GM12878 (cell line): ENCODE results near the gene MIEF1. TPM values are rescaled to one million over a fixed set of nuclear protein-coding genes. Genes with fewer than 3 reads are reported as not detected.

Experiments used
- CHD4 ChIP-seq: fragments of 200-600 bp; sonication (generic); IDR thresholded peaks from 2 replicates; pipeline ENCODE4 v1.6.1; 2016; ENCODE audit warnings: mild to moderate bottlenecking
- HCFC1 ChIP-seq: fragments of 150-350 bp; IDR thresholded peaks from 2 replicates; pipeline ENCODE4 v1.6.1; 2014; ENCODE audit warnings: low read length
- HDGF ChIP-seq: fragments of 450-650 bp; IDR thresholded peaks from 2 replicates; pipeline ENCODE4 v1.6.1; 2016; ENCODE audit warnings: antibody characterized with exemption
- KDM1A ChIP-seq: fragments of 200-600 bp; sonication (generic); IDR thresholded peaks from 2 replicates; pipeline ENCODE4 v1.6.1; 2016; ENCODE audit warnings: borderline replicate concordance
- ZNF24 ChIP-seq: fragments of 450-650 bp; IDR thresholded peaks from 2 replicates; pipeline ENCODE4 v1.6.1; 2017; ENCODE audit warnings: antibody characterized with exemption, mild to moderate bottlenecking
- polyA plus RNA-seq, 11 experiments: library from polyadenylated mRNA; depleted of rRNA in 4 of 11; unstranded in 6 of 11; stranded (reverse) in 5 of 11; fragments of >200 nt; fragmentation: Nextera tagmentation in 4 of 11; fragmentation: Illumina TruSeq in 1 of 11; extraction: Ambion mirVana in 4 of 11; extraction: Trizol in 1 of 11; gene quantifications; 1 replicate in 1 of 11; 2 replicates in 10 of 11; pipeline versions ENCODE4 v1.2.1 to v1.2.3, GENCODE V29; 2011 to 2016; ENCODE audit warnings: inconsistent platforms in 2 of 11, missing spikeins in 2 of 11, low read depth in 1 of 11
- total RNA-seq, 4 experiments: library from RNA; depleted of rRNA in 3 of 4; stranded (reverse); fragments of >200 nt in 3 of 4; fragmentation: Illumina TruSeq in 1 of 4; extraction: Trizol in 1 of 4; gene quantifications; 2 replicates each; pipeline versions ENCODE4 v1.2.1 to v1.2.3, GENCODE V29; 2013 to 2021
- TF ChIP-seq, protein P1 (sequence below): IDR thresholded peaks from 2 replicates; pipeline ENCODE4 v1.6.1; 2012; ENCODE audit warnings: improper control_type of control experiment, low read depth, low read length; ENCODE audit not compliant: insufficient replicate concordance
- TF ChIP-seq, protein P2 (sequence below): IDR thresholded peaks from 2 replicates; pipeline ENCODE4 v1.6.1; 2011; ENCODE audit warnings: borderline replicate concordance, low read depth, mild to moderate bottlenecking, moderate library complexity, low read length; ENCODE audit not compliant: insufficient read depth, poor library complexity, severe bottlenecking

MIEF1 gene
- total and polyA plus RNA-seq, 10 of the 15 experiments (the other 5 are each of a cell fraction or from before 2014, with no cell fraction given) = 12.4 to 52.3 (median 29.3) TPM

DNA sequence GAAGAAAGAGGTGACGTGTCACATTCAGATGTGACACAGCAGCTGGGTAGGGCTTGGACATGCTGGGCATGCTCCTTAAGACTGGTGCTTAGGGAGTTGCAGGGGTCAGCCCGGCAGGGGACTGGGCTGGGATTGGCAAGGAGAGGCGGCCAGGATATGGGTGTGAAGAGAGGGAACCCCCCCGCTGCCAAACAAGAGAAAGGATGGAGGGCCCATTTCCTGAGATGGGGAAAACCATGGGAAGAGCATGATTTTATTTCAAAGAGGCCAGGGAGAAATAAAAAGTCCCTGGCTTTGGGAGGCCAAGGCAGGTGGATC is 23.5 kb downstream of the MIEF1 start (continued):
- TF ChIP-seq, protein P1, sequence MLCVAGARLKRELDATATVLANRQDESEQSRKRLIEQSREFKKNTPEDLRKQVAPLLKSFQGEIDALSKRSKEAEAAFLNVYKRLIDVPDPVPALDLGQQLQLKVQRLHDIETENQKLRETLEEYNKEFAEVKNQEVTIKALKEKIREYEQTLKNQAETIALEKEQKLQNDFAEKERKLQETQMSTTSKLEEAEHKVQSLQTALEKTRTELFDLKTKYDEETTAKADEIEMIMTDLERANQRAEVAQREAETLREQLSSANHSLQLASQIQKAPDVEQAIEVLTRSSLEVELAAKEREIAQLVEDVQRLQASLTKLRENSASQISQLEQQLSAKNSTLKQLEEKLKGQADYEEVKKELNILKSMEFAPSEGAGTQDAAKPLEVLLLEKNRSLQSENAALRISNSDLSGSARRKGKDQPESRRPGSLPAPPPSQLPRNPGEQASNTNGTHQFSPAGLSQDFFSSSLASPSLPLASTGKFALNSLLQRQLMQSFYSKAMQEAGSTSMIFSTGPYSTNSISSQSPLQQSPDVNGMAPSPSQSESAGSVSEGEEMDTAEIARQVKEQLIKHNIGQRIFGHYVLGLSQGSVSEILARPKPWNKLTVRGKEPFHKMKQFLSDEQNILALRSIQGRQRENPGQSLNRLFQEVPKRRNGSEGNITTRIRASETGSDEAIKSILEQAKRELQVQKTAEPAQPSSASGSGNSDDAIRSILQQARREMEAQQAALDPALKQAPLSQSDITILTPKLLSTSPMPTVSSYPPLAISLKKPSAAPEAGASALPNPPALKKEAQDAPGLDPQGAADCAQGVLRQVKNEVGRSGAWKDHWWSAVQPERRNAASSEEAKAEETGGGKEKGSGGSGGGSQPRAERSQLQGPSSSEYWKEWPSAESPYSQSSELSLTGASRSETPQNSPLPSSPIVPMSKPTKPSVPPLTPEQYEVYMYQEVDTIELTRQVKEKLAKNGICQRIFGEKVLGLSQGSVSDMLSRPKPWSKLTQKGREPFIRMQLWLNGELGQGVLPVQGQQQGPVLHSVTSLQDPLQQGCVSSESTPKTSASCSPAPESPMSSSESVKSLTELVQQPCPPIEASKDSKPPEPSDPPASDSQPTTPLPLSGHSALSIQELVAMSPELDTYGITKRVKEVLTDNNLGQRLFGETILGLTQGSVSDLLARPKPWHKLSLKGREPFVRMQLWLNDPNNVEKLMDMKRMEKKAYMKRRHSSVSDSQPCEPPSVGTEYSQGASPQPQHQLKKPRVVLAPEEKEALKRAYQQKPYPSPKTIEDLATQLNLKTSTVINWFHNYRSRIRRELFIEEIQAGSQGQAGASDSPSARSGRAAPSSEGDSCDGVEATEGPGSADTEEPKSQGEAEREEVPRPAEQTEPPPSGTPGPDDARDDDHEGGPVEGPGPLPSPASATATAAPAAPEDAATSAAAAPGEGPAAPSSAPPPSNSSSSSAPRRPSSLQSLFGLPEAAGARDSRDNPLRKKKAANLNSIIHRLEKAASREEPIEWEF = no peak
- TF ChIP-seq KDM1A (no peak), HCFC1 (no peak), HDGF (no peak), ZNF24 (no peak), CHD4 (no peak)
- TF ChIP-seq, protein P2, sequence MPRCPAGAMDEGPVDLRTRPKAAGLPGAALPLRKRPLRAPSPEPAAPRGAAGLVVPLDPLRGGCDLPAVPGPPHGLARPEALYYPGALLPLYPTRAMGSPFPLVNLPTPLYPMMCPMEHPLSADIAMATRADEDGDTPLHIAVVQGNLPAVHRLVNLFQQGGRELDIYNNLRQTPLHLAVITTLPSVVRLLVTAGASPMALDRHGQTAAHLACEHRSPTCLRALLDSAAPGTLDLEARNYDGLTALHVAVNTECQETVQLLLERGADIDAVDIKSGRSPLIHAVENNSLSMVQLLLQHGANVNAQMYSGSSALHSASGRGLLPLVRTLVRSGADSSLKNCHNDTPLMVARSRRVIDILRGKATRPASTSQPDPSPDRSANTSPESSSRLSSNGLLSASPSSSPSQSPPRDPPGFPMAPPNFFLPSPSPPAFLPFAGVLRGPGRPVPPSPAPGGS = no peak
